Esophagus muscularis mucosa (tissue), 3 donors: ENCODE data around the gene SEMA6A.

ENCODE experiments used
- CTCF ChIP-seq, 3 experiments: fragments of 200-600 bp in 2 of 3; fragments of 450-650 bp in 1 of 3; sonication (generic) in 2 of 3; IDR thresholded peaks; one replicate each; pipeline ENCODE4 v1.5.1; 2017 to 2019; ENCODE audit warnings: antibody characterized with exemption in 3 of 3, mild to moderate bottlenecking in 2 of 3, moderate library complexity in 1 of 3
- POLR2A ChIP-seq: fragments of 450-650 bp; IDR thresholded peaks from one replicate; pipeline ENCODE4 v1.6.1; 2017; ENCODE audit warnings: antibody characterized with exemption, moderate library complexity, mild to moderate bottlenecking, low read depth

- TF ChIP-seq CTCF (IDR thresholded peaks at IDR 0.05) = no peak
- no peak for TF ChIP-seq POLR2A
These were observed 129.3 kb downstream of the SEMA6A start for GRCh38 chr5:116445311-116445710.
